Stimulated activated naive CD4-positive, alpha-beta T cell (primary cell): ENCODE results near the gene MCRS1.

Experiments
- DNase-seq, 6 experiments: peaks; one replicate each; lab custom pipeline; 2025; lab: John Stamatoyannopoulos, UW

The MCRS1 gene

GRCh38 chr12:49582850-49583249 lies 14.9 kb upstream of the MCRS1 start:
- DNase-seq = no peak

DNA sequence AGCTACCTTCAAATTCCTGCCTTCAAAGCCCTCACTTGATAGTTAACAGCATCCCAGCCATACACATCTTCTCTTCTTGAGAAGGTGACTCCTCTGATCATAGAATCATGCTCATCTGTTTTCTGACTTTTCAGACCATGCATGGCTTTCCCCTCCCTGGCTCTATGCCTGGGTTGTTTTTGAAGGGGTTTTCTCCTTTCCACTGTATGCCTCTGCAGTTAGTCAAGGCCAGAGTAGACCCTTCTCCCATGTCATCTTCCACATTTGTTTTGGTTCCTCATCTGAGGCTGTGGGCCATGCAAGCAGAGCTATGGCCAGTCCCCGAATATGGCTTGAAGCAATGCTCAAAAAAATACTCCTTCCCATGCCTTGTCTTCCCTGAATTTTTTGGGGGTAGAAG lies 14.3 kb upstream of the MCRS1 start:
- DNase-seq = no peak

DNA sequence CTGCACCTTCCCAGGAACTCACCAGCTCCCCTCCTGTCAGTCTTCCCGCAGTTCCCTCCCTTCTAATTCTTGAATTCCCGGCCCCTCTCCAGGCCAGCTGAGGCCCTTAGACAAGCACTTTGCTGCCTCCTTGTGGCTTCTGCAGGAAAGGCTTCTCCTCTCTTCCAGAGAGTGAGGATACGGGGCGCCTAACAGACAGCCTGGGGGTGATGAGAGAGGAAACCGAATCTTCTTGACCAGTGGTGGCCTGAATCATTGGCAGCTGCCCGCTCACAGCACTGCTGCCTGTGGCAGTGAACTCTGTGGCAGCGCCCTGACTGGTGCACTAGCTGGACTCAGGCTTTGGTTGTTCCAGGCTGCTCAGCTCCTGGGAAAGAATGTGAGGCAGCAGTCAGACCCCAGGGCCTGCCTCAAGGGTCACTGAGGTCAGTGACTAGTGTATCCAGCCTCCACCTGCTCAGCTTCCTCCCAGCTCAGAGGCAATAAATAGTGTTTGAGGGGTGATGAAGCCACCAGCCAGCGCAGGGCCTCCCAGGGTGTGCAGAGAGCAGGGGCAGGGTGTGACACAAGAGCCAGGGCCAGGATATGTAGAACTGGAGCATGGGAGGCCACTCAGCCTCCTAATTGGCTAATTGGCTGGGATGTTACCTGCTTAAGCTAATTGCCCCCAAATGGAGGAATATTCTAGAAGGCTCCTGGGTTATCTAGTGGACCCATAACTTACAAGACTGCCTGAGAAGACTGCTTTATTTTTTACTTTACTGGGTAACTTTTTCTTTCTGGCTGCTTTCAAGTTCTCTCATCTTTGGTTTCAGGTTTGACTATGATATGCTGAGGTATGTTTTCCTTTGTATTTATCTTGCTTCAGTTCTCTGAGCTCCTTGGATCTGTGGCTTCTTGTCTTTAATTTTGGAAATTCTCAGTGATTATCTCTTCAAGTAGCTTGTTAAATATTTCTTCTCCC lies 12.9 kb upstream of the MCRS1 start:
- peak; percentile 11 to 38 (median 32) for DNase-seq

- DNase-seq = no peak
Measured at GRCh38 chr12:49578471-49579112, 10.7 kb upstream of the MCRS1 start.

GRCh38 chr12:49577589-49578315 lies 9.8 kb upstream of the MCRS1 start:
- no peak for DNase-seq

DNA sequence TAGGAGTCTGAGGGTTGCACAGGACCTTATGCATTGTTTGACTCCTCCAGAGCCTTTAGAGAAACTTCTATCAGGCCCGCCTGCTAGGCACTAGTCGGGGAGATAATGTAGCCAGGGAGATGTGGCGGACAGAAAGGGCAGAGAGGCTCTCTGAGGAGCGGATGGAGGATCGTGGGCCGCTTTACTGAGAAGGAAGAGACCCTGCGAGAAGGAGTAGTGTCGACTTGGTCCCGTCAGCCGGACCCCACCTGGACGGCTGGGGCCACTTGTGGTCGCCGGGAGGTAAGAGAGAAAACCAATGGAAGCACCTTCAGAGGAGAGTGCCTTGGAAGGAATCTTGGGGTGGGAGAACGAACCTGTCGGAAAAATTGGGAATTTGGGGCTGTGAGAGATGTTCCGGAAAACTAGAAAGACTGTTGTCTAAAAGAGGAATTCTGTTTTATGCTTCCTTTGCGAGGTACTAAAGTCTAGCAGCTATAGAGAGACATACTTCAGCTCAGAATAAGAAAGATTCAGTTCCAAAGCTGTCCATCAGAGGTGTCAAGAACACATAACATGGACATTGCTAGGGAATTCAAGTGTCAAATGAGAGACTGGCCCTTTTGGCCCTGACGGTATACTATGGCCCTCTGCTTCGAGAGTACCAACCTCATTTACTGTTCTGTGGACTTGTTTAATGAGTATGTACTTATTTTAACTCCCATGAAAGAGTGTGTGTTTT lies 660 bp upstream of the MCRS1 start:
- DNase-seq = peak in 1 of 6 experiments; percentile 17

- DNase-seq = no peak
Measured at GRCh38 chr12:49567302-49567610, 686 bp downstream of the MCRS1 start.

GRCh38 chr12:49566361-49566760 lies 1.6 kb downstream of the MCRS1 start:
- DNase-seq = no peak

DNA sequence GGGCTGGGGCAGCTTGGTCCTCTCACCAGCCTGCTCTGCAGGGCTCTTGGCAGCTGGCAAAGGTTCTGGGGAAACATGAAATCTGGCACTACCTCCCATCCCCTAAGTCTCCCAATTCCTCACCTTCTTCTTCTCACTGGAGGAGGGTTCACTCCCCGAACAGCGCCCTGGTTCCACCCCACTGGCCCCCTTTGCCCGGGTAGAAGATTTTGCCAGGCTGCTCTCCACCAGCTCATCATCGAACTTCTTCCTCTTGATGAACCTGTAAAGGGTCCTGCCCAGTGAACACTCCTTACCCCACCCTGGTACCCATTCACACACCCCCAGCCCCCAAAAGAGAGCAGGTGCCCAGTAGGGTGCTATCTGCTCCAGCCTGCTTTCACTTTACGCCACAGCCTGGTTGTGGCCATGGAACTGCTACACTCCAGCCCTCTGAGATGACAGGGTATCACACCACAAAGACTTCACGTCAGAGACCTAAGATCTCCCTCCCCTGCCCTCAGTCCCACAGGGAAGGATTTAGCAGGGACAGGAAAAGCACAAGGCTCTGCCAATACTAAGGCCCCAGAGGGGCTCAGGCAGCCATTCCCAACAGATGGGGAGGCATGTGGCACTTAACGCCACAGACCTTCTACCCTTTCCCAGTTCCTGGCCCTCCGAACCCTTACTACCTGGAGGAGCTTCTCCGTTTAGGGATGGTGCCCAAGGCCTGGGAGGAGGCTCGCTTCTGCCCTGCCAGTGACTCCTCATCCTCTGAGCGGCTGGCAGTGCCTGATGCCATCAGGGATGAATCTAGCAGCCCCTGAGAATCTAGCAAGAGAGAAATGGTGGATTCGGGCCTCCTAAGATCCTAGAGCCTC lies 2.3 kb downstream of the MCRS1 start:
- DNase-seq = no peak

- DNase-seq = no peak
Measured at GRCh38 chr12:49564686-49565405, 3.1 kb downstream of the MCRS1 start.

DNA sequence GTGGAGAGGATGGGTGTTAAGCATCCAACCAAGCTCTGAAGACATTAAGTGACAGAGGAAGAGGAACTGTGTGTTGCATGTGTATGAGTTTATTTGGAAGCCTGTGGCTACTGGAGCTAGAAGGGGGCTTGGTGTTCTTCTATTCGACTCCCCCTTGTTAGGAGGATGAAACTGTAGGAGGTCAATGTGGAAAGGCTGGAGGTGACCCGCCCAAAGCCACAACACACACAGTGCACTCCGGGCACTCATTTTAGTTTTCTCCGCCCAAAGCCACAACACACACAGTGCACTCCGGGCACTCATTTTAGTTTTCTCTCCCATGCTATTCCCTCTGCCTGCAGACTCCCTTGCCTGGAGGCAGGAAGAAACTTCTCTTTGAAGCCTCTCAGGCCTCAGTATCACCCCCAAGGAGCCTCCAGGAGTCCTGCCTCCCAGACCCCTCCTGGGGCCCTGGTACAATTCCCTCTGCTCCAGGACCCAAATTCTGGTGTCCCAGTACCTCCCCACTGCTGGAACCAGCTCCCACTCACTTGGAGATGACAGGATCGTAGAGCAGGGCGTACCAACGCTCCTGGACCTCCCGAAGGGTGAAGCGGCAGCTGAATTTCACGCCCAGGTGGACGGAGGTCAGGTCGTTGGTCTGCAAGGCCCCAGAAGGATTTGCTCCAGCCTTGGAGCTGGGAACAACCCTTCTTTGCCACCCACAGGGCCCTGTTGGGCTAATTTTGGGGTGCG lies 3.8 kb downstream of the MCRS1 start:
- DNase-seq = no peak

DNA sequence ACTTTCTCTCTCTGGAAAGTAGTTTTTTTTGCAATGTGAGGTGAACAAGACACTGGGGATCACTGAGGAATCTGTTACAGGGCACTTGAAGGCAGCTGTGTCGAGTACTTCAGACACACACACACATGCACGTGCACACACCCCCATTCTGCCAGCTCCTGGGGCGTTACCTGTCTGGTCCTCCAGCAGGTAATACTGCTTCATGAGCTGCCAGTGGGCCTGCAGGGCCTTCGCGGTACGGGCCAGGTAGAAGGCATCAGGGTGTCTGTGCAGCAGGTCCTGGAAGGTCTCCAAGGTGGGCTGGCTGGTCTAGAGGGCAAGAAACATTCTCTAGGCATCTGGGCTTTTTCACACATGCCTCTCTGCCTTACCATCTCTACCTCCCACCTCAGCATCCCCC lies 5.1 kb downstream of the MCRS1 start:
- no peak for DNase-seq

GRCh38 chr12:49562233-49562632 lies 5.7 kb downstream of the MCRS1 start:
- DNase-seq = no peak

DNA sequence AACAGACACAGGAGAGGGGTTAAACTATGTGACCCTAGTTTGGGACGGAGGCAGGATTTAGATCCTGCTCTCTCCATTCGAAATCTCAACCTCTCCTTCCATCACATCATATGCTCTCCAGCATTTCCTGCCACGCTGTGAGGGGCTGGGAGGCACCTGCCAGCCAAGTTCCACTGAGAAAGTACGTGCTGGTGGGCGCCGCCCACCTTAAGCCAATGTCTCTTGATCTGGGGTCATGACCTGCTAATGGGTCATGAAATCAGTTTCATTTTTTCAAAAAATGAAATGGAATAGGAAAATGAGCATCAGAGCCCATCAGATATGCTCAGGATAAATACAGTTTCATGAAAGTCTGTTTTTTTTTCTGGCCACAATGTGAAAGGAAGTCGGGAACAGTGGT lies 7.2 kb downstream of the MCRS1 start:
- DNase-seq = no peak

DNA sequence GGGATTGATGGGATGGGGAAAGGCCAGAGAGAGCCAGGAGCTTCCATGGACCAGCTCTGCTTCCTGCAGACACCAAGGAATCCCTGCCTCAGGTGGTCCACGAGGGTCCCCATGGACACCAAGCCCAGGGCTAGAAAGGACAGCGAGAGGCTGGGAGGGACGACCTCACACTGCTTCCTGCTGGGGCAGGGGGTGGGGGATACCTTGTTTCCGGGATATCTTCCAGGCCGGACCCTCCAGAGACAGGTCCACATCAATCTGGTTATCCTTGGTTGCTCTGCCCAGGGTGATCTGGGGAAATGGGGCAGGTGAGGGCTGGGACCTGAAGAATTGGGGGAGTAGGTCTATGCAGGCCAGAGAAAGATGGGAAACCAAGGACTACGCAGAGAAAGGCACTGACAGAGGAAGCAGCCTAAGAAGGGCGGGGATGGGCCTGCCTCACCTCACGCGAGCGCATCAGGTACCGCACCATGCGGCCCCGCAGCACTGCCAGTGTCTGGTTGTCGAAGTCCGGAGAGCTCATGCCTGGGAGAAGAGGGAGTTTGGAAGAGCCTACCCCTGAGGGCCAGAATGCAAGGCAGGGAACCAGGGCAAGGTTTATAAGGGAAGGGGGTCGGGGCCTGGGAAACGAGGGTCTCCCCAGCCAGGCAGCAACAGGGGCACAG lies 8.8 kb downstream of the MCRS1 start:
- no peak for DNase-seq

- no peak for DNase-seq
Measured at GRCh38 chr12:49558526-49558925, 9.4 kb downstream of the MCRS1 start.

DNA sequence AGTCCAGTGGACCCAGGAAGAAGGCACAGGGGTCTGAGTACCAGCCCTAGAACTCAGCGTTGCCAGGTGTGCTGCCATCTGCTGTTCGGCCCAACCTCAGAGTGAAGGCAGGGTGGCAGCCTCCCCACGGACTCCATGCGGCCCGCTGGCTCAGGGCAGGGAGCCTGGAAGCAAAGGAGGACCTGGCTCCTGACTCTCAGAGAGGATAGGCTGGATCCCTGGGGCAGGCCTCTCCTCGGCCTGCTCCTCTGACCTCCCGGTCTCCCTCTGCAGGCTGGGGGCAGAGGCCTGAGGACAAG lies 10.1 kb downstream of the MCRS1 start:
- no peak for DNase-seq

DNA sequence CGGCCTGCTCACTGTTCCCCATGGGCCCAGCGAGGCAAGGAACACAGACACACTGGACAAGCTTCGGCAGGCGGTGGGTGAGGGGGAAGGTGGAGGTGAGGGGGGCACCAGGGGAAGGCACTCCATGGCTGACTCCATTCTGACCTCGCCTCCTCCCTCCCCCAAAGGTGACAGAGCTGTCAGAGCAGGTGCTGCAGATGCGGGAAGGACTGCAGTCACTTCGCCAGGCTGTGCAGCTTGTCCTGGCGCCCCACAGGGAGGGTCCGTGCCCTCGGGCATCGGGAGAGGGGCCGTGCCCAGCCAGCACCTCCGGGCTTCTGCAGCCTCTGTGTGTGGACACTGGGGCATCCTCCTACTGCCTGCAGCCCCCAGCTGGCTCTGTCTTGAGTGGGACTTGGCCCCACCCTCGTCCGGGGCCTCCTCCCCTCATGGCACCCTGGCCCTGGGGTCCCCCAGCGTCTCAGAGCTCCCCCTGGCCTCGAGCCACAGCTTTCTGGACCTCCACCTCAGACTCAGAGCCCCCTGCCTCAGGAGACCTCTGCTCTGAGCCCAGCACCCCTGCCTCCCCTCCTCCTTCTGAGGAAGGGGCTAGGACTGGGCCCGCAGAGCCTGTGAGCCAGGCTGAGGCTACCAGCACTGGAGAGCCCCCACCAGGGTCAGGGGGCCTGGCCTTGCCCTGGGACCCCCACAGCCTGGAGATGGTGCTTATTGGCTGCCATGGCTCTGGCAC lies 10.6 kb downstream of the MCRS1 start:
- no peak for DNase-seq
